HEK293 (cell line): Measurements from ENCODE around the gene ZACN.
A peak's percentile ranks its signal among the peaks of the same experiment; 100 is the strongest.

Experiments
- CTCF ChIA-PET: fragments of 350-600 bp; formaldehyde crosslinking; extraction: SDS; loops from one replicate; lab custom pipeline; 2021; ENCODE audit warnings: antibody characterized with exemption; lab: Yijun Ruan, JAX
- POLR2A ChIA-PET: fragments of 300-600 bp; formaldehyde crosslinking; extraction: SDS; loops from one replicate; lab custom pipeline; 2020; ENCODE audit warnings: antibody characterized with exemption, inconsistent platforms; lab: Yijun Ruan, JAX
- H3K27ac ChIP-seq: fragments of 200-500 bp; sonication (Bioruptor generic); 2 replicates; pipeline ENCODE4 v1.5.1; 2014; ENCODE audit warnings: low read depth, low read length, control low read depth, inconsistent platforms; ENCODE audit errors: extremely low read depth
- H3K36me3 ChIP-seq, 2 experiments: fragments of 200-500 bp in 1 of 2; sonication (Bioruptor generic) in 1 of 2; 1 replicate in 1 of 2; 2 replicates in 1 of 2; pipeline ENCODE4 v1.5.1; 2014 to 2017; ENCODE audit warnings: inconsistent platforms in 2 of 2, low read length in 2 of 2; ENCODE audit not compliant: control insufficient read depth in 2 of 2, insufficient read depth in 1 of 2
- H3K4me1 ChIP-seq: fragments of 200-500 bp; sonication (Bioruptor generic); 2 replicates; pipeline ENCODE4 v1.5.1; 2014; ENCODE audit warnings: mild to moderate bottlenecking, low read length, inconsistent platforms; ENCODE audit not compliant: control insufficient read depth, insufficient read depth
- H3K4me3 ChIP-seq: 2 replicates; pipeline ENCODE4 v1.5.1; 2011; ENCODE audit warnings: low read depth, mild to moderate bottlenecking, control low read depth, low read length, moderate library complexity
- H3K9me3 ChIP-seq: fragments of 200-500 bp; sonication (Bioruptor generic); 2 replicates; pipeline ENCODE4 v1.5.1; 2014; ENCODE audit warnings: low read depth, low read length, inconsistent platforms; ENCODE audit not compliant: control insufficient read depth, insufficient read depth
- EGR2 ChIP-seq: fragments of 450-650 bp; formaldehyde crosslinking; IDR thresholded peaks from 2 replicates; pipeline ENCODE4 v1.5.1; 2016; ENCODE audit warnings: low read depth, missing biosample characterization, missing genetic modification characterization
- GFI1B ChIP-seq: fragments of 450-650 bp; formaldehyde crosslinking; IDR thresholded peaks from 2 replicates; pipeline ENCODE4 v1.5.1; 2016; ENCODE audit warnings: missing biosample characterization, missing genetic modification characterization
- HOXD13 ChIP-seq: sonication (generic); formaldehyde crosslinking; IDR thresholded peaks from 2 replicates; pipeline ENCODE4 v1.8.0; 2022; ENCODE audit warnings: missing genetic modification reagents, borderline replicate concordance
- KLF1 ChIP-seq: fragments of 450-650 bp; formaldehyde crosslinking; IDR thresholded peaks from 2 replicates; pipeline ENCODE4 v1.5.1; 2016; ENCODE audit warnings: missing biosample characterization, missing genetic modification characterization
- PBX3 ChIP-seq: sonication (generic); formaldehyde crosslinking; IDR thresholded peaks from 2 replicates; pipeline ENCODE4 v1.8.1; 2022; ENCODE audit warnings: mild to moderate bottlenecking, moderate library complexity, missing genetic modification reagents
- REPIN1 ChIP-seq: fragments of 450-650 bp; formaldehyde crosslinking; IDR thresholded peaks from 2 replicates; pipeline ENCODE4 v1.5.1; 2017; ENCODE audit warnings: missing biosample characterization, missing genetic modification characterization, low read depth
- SP2 ChIP-seq: fragments of 450-650 bp; formaldehyde crosslinking; IDR thresholded peaks from 2 replicates; pipeline ENCODE4 v1.5.1; 2016; ENCODE audit warnings: missing biosample characterization, missing genetic modification characterization
- WT1 ChIP-seq: fragments of 450-650 bp; formaldehyde crosslinking; IDR thresholded peaks from 2 replicates; pipeline ENCODE4 v1.5.1; 2016; ENCODE audit warnings: missing biosample characterization, missing genetic modification characterization
- ZBTB20 ChIP-seq: fragments of 450-650 bp; formaldehyde crosslinking; IDR thresholded peaks from 2 replicates; pipeline ENCODE4 v1.5.1; 2016; ENCODE audit warnings: missing biosample characterization, missing genetic modification characterization
- ZNF292 ChIP-seq: fragments of 450-650 bp; formaldehyde crosslinking; IDR thresholded peaks from 2 replicates; pipeline ENCODE4 v1.5.1; 2016; ENCODE audit warnings: low read depth, missing biosample characterization, missing genetic modification characterization, borderline replicate concordance
- ZNF324 ChIP-seq: fragments of 450-650 bp; formaldehyde crosslinking; IDR thresholded peaks from 2 replicates; pipeline ENCODE4 v1.5.1; 2016; ENCODE audit warnings: missing biosample characterization, missing genetic modification characterization
- ZNF341 ChIP-seq: fragments of 450-650 bp; formaldehyde crosslinking; IDR thresholded peaks from 2 replicates; pipeline ENCODE4; 2016; ENCODE audit warnings: low read depth, missing biosample characterization, missing genetic modification characterization
- ZNF394 ChIP-seq: fragments of 450-650 bp; formaldehyde crosslinking; IDR thresholded peaks from 2 replicates; pipeline ENCODE4 v1.5.1; 2016; ENCODE audit warnings: missing biosample characterization, missing genetic modification characterization, mild to moderate bottlenecking, moderate library complexity, borderline replicate concordance
- ZNF488 ChIP-seq: fragments of 450-650 bp; formaldehyde crosslinking; IDR thresholded peaks from 2 replicates; pipeline ENCODE4 v1.5.1; 2016; ENCODE audit warnings: missing biosample characterization, missing genetic modification characterization
- ZNF610 ChIP-seq: fragments of 450-650 bp; formaldehyde crosslinking; IDR thresholded peaks from 2 replicates; pipeline ENCODE4 v1.5.1; 2016; ENCODE audit warnings: missing biosample characterization, missing genetic modification characterization, borderline replicate concordance
- ZNF623 ChIP-seq: fragments of 450-650 bp; formaldehyde crosslinking; IDR thresholded peaks from 2 replicates; pipeline ENCODE4 v1.5.1; 2016; ENCODE audit warnings: missing biosample characterization, missing genetic modification characterization
- ZSCAN30 ChIP-seq: fragments of 450-650 bp; IDR thresholded peaks from 2 replicates; pipeline ENCODE4 v1.5.1; 2018; ENCODE audit warnings: missing biosample characterization, mild to moderate bottlenecking, missing genetic modification characterization, moderate library complexity
- TF ChIP-seq, protein P1 (sequence below): fragments of 450-650 bp; formaldehyde crosslinking; IDR thresholded peaks from 2 replicates; pipeline ENCODE4 v1.5.1; 2016; ENCODE audit warnings: missing biosample characterization, missing genetic modification characterization
- TF ChIP-seq, protein P2 (sequence below): fragments of 450-650 bp; formaldehyde crosslinking; IDR thresholded peaks from 2 replicates; pipeline ENCODE4 v1.5.1; 2017; ENCODE audit warnings: missing biosample characterization, mild to moderate bottlenecking, missing genetic modification characterization, moderate library complexity
- TF ChIP-seq, protein P3 (sequence below): fragments of 450-650 bp; formaldehyde crosslinking; IDR thresholded peaks from 2 replicates; pipeline ENCODE4 v1.5.1; 2016; ENCODE audit warnings: missing biosample characterization, missing genetic modification characterization
- TF ChIP-seq, protein P4 (sequence below): fragments of 450-650 bp; formaldehyde crosslinking; IDR thresholded peaks from 2 replicates; pipeline ENCODE4 v1.5.1; 2017; ENCODE audit warnings: missing biosample characterization, missing genetic modification characterization

The ZACN gene

DNA sequence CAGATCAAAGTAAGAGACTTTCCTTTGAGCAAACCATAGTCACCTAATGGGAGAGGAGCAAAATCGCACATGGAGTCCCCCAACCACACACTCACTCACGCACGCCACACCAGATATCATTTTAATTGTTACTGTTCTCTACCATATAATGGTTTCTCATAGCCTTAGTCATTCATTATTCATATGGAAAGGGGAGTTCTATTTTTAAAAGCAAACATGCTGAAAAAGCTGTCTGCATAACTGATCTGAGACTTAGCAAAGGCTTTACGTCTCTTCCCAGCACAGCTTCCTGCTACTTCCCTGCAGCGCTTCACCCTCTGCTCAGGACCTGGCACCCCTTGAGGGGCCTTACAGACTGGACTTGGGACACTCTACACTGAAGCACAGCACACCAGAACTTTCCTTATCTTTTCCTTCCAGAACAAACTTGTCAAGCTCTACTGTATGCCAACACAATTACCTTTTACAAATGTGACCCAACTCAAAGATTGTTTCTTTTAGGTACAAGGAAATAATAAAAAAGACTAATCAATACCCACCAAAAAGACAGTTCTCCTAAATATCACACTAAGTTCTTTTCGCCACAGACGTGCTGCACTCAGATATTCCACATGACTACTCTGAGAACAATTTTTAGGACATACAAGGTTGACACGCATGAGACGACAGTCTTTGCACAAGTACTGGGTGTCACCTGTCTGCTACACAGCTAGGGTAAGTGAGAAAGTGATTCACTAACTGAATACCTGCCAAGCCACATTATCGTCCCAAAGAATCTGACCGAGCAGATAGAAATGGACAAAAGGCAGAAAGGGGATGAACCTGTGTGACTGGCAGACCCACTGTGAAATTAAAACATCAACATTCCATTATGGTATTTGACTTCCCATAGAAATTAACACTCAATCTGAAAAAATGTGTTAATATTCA, 28.2 kb upstream of the ZACN start (continued):
- TF ChIP-seq WT1: no peak
- TF ChIP-seq ZNF324 (tag by site-specific recombination): no peak
- TF ChIP-seq, protein P1, sequence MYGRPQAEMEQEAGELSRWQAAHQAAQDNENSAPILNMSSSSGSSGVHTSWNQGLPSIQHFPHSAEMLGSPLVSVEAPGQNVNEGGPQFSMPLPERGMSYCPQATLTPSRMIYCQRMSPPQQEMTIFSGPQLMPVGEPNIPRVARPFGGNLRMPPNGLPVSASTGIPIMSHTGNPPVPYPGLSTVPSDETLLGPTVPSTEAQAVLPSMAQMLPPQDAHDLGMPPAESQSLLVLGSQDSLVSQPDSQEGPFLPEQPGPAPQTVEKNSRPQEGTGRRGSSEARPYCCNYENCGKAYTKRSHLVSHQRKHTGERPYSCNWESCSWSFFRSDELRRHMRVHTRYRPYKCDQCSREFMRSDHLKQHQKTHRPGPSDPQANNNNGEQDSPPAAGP (tag by site-specific recombination): no peak

GRCh38 chr17:76051561-76051960, 27.4 kb upstream of the ZACN start:
- peaks cover 65 to 92% of the 10 kb centered on the region in 2 experiments for H3K36me3 ChIP-seq
- TF ChIP-seq ZNF341 (tag by site-specific recombination) (no peak), GFI1B (tag by site-specific recombination) (no peak), ZSCAN30 (no peak), ZNF623 (tag by site-specific recombination) (no peak), ZBTB20 (tag by site-specific recombination) (no peak), REPIN1 (tag by site-specific recombination) (no peak)
- TF ChIP-seq, protein P2, sequence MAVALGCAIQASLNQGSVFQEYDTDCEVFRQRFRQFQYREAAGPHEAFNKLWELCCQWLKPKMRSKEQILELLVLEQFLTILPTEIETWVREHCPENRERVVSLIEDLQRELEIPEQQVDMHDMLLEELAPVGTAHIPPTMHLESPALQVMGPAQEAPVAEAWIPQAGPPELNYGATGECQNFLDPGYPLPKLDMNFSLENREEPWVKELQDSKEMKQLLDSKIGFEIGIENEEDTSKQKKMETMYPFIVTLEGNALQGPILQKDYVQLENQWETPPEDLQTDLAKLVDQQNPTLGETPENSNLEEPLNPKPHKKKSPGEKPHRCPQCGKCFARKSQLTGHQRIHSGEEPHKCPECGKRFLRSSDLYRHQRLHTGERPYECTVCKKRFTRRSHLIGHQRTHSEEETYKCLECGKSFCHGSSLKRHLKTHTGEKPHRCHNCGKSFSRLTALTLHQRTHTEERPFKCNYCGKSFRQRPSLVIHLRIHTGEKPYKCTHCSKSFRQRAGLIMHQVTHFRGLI (tag by site-specific recombination): no peak
- H3K9me3 ChIP-seq: no peaks in the 10 kb centered on the region
- ChIA-PET CTCF (interaction anchor here (0.8 to 1.7 kb wide), 2 partner anchors 12 to 37 kb away, joined by 3 to 6 read pairs; no protein-coding TSS in a partner anchor), POLR2A (interaction anchor here (2.3 kb wide), 1 partner anchor 21 kb away, joined by 5 read pairs; the partner anchor contains the start of gene SRP68)
- H3K4me3 ChIP-seq: no peak overlapping the region
- H3K4me1 ChIP-seq: peaks cover 5% of the 10 kb centered on the region
- H3K27ac ChIP-seq: no peak overlapping the region

DNA sequence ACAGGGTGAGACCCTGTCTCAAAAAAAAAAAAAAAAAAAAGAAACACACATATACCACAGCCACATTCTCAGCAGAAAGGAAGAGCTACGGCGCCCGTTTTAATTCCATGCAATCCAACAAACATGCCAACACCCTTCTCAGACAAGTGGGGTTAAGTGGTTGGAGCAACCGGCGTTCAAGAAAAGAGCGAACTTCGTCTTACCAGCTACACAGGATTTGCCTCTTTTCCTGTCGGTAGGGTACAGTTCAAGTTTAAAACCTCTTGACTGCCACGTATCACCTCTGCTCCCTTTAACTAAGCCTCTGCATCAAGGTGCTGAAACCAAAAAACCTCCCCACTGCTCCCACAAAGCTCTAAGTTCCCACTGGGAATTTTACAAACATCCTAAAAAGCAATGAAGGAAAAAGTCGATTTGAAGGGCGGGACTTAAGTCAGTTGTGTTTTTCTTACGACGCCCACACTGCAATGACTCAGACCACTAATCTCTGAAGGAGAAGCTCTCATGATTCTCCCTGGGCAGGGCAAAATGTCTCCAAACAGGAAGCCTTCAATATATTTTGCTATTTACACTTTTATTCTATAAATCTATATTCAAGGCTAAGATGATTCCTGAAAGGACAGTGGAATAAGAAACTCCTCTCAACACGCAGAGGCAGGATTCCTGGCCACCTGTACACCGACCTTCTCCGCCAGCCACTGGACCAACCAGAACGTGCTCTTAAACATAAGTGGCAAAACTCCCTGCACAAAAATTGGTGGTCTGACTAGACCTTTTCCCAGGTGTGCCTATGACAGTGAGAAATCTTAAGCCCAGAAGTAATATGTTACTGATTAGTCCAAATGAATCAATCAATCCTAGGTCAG, 25.5 kb upstream of the ZACN start:
- Histone ChIP-seq H3K4me3 (no peak overlapping the region), H3K9me3 (no peaks in the 10 kb centered on the region), H3K4me1 (peaks cover 5% of the 10 kb centered on the region), H3K27ac (no peak overlapping the region; the same call in 1 of the 2 replicates), H3K36me3 (peaks cover 65 to 93% of the 10 kb centered on the region in 2 experiments)
- CTCF ChIA-PET: interaction anchor here (7.1 kb wide), 1 partner anchor 40 kb away, joined by 58 read pairs; no protein-coding TSS in a partner anchor
- POLR2A ChIA-PET: interaction anchor here (0.6 to 2.3 kb wide), 5 partner anchors 11 to 686 kb away, joined by 3 to 5 read pairs (median 5); partner anchors contain the start of gene SRP68
- TF ChIP-seq PBX3 (no peak), ZNF292 (no peak), ZNF610 (no peak), WT1 (no peak), GFI1B (tag by site-specific recombination) (no peak), KLF1 (peak; percentile 44), EGR2 (tag by site-specific recombination) (peak; percentile 30; the same call in 1 of the 2 replicates), ZNF394 (tag by site-specific recombination) (peak; percentile 72), ZNF488 (no peak), SP2 (tag by site-specific recombination) (no peak), HOXD13 (no peak)
- TF ChIP-seq, protein P3, sequence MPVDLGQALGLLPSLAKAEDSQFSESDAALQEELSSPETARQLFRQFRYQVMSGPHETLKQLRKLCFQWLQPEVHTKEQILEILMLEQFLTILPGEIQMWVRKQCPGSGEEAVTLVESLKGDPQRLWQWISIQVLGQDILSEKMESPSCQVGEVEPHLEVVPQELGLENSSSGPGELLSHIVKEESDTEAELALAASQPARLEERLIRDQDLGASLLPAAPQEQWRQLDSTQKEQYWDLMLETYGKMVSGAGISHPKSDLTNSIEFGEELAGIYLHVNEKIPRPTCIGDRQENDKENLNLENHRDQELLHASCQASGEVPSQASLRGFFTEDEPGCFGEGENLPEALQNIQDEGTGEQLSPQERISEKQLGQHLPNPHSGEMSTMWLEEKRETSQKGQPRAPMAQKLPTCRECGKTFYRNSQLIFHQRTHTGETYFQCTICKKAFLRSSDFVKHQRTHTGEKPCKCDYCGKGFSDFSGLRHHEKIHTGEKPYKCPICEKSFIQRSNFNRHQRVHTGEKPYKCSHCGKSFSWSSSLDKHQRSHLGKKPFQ (tag by site-specific recombination): no peak
- TF ChIP-seq, protein P4, sequence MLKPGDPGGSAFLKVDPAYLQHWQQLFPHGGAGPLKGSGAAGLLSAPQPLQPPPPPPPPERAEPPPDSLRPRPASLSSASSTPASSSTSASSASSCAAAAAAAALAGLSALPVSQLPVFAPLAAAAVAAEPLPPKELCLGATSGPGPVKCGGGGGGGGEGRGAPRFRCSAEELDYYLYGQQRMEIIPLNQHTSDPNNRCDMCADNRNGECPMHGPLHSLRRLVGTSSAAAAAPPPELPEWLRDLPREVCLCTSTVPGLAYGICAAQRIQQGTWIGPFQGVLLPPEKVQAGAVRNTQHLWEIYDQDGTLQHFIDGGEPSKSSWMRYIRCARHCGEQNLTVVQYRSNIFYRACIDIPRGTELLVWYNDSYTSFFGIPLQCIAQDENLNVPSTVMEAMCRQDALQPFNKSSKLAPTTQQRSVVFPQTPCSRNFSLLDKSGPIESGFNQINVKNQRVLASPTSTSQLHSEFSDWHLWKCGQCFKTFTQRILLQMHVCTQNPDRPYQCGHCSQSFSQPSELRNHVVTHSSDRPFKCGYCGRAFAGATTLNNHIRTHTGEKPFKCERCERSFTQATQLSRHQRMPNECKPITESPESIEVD (tag by site-specific recombination): peak; percentile 51
